ENCODE results near the gene AK4.

AK4 gene

GRCh38 chr1:65146908-65147423 lies 1.0 kb upstream of the AK4 start:
- DNase-seq (ENCODE audit: low read depth) = no peak
- TF ChIP-seq CTCF (IDR thresholded peaks at IDR 0.05; ENCODE audit: control insufficient read depth, extremely low read depth, insufficient read depth) = no peak
- peak overlapping the region; percentile 73 for H3K4me3 ChIP-seq (ENCODE audit: low read depth, low read length)

GRCh38 chr1:65147424-65148177 lies 402 bp upstream of the AK4 start:
- peak overlapping the region; percentile 73 for H3K4me3 ChIP-seq (ENCODE audit: low read depth, low read length)
- TF ChIP-seq CTCF (IDR thresholded peaks at IDR 0.05; ENCODE audit: control insufficient read depth, extremely low read depth, insufficient read depth) = no peak
- no peak for DNase-seq (ENCODE audit: low read depth)

GRCh38 chr1:65148548-65149350 lies 746 bp downstream of the AK4 start:
- no peak for DNase-seq (ENCODE audit: low read depth)
- H3K4me3 ChIP-seq (ENCODE audit: low read depth, low read length) = peak overlapping the region; percentile 73
- no peak for TF ChIP-seq CTCF (IDR thresholded peaks at IDR 0.05; ENCODE audit: control insufficient read depth, extremely low read depth, insufficient read depth)

GRCh38 chr1:65149351-65150107 lies 1.5 kb downstream of the AK4 start:
- peak overlapping the region; percentile 73 for H3K4me3 ChIP-seq (ENCODE audit: low read depth, low read length)
- DNase-seq (ENCODE audit: low read depth) = no peak
- no peak for TF ChIP-seq CTCF (IDR thresholded peaks at IDR 0.05; ENCODE audit: control insufficient read depth, extremely low read depth, insufficient read depth)

GRCh38 chr1:65150108-65150463 lies 2.1 kb downstream of the AK4 start:
- peak overlapping the region; percentile 73 for H3K4me3 ChIP-seq (ENCODE audit: low read depth, low read length)
- TF ChIP-seq CTCF (IDR thresholded peaks at IDR 0.05; ENCODE audit: control insufficient read depth, extremely low read depth, insufficient read depth) = no peak
- DNase-seq (ENCODE audit: low read depth) = no peak

- peak overlapping the region; percentile 73 for H3K4me3 ChIP-seq (ENCODE audit: low read depth, low read length)
- no peak for TF ChIP-seq CTCF (IDR thresholded peaks at IDR 0.05; ENCODE audit: control insufficient read depth, extremely low read depth, insufficient read depth)
- DNase-seq (ENCODE audit: low read depth) = peak; percentile 67
Observed at GRCh38 chr1:65150583-65151263, 2.7 kb downstream of the AK4 start.

Measured in LNCaP clone FGC (cell line).